ENCODE data around the gene PTPRM.

The PTPRM gene

GRCh38 chr18:7567474-7568425, 634 bp downstream of the PTPRM start:
- DNase-seq = no peak

DNA sequence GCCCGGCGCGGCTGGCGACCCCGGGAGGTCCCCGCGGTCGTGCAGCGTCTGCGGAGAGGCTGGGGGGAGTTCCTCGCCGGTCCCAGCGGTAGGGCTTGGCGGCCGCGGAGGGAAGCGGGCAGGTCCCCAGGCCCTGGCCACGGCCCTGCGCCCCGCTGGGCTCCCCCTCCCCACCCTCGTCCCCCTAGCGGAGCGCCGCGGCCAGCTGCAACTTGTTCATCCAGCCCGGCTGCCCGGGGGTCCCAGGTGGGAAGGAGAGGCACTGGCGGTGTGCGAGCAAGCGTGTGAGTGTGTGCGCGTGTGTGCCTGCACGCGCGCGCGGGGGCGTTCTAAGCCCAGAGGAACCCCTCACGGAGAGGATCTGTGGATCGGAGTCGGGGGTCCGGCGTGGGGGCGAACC, 1.3 kb downstream of the PTPRM start:
- no peak for DNase-seq

DNA sequence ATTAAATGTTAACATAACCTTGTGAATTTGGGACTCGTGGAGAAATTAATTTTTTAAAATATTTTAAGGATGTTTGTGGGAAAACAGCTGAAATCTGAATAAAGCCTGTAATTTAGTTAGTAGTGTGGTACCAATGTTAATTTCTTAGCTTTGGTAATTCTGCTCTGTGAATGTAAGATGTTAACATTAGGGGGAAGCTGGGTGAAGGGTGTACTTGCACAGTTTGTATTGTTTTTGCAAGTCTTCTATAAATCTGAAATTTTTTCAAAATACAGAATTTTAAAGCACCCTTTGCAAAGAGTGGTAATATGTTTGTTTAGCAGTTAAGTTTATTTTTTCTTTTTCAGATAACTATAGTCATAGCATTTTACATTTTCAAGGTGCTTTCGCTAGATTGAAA, 4.5 kb downstream of the PTPRM start:
- no peak for DNase-seq

DNA sequence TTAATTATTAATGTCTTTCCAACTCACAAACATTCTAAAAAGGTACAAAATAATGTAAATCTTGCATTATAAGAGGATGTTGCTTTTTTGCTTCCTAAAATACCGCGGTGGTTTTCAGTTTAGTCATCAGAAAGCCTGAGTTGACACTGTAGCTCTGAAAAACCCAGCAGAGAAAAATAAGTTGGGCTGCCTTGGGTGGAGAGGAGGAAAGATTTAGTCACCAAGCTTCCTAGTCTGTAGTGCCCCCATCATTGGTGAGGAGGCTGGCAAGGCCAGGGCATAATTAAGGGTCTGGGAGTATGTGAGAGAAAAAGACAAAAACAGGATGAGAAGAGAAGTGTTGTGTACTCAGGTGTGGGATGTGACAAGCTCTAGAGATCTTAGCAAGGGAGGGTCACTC, 5.7 kb downstream of the PTPRM start:
- DNase-seq = no peak

DNA sequence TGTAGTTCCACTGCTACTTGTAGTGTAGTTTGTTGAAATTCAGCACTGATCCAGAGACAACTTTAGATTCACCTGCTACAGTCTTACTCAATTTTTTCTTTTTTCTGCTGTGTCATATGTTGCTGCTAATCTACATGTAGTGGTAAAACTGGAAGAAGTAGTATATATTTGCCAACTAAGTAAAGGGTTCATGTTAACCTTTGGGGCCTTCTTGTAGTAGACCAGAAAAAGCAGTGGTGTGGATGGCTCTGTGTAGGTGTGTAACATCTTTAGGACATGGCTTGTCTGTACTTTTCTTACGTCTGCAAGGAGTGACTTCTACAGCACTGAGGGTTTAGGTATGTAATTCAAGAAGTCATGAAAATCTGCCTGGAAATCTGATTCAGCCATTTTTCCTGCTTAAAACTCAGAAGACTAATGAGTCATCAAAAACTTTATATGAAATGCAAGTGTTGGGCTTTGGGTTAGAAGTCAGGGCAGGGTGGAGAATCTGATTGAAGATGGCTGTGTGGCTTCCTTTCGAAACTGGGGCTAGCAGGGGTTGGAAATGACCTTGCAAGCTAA, 8.4 kb downstream of the PTPRM start:
- DNase-seq = no peak

DNA sequence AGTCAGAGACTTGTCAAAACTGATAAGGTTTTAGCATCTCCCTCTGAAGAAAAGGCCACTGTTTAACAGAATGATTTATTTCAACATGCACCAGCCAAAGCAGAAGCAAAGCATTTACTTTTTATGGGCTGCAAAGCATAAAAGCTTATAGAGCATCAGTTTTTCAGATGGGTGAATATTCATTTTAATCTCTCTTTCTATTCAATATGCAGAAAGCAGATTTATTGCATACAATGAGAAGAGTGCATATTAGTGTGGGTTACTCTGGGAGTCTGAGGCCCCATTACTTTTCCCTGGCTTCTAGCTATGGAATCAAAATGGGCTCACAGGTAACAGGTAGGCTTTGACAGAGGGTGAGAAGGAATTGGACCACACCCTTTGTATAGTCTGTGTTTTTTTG, 9.0 kb downstream of the PTPRM start:
- no peak for DNase-seq

GRCh38 chr18:7576685-7577084, 9.6 kb downstream of the PTPRM start:
- DNase-seq = no peak

GRCh38 chr18:7577706-7578105, 10.6 kb downstream of the PTPRM start:
- DNase-seq = no peak

GRCh38 chr18:7579176-7579917, 12.2 kb downstream of the PTPRM start:
- no peak for DNase-seq

- no peak for DNase-seq
These were observed 12.9 kb downstream of the PTPRM start for GRCh38 chr18:7579918-7580542.

- DNase-seq = no peak
These were observed 17.6 kb downstream of the PTPRM start for GRCh38 chr18:7584646-7585275.

DNA sequence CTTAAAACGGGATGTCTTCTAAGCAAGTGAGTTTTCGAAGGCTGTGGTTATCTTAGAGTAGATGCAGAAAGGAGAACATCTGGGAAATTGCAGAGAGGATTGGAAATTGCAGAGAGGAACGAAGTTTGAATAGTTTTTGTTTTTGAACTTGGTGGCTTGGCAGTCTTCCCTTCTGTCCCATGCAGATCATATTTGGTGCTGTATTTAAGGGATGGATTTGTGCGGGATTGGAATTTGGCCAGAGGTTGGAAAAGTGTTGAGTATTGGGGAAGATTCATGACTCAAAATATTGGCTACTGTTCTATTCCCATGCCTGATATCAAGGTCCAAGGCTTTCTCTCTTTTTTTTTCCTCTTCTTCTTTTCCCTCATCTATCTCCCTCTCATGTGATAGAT, 18.2 kb downstream of the PTPRM start:
- no peak for DNase-seq

- DNase-seq = no peak
These were observed 19.3 kb downstream of the PTPRM start for GRCh38 chr18:7586379-7586778.

DNA sequence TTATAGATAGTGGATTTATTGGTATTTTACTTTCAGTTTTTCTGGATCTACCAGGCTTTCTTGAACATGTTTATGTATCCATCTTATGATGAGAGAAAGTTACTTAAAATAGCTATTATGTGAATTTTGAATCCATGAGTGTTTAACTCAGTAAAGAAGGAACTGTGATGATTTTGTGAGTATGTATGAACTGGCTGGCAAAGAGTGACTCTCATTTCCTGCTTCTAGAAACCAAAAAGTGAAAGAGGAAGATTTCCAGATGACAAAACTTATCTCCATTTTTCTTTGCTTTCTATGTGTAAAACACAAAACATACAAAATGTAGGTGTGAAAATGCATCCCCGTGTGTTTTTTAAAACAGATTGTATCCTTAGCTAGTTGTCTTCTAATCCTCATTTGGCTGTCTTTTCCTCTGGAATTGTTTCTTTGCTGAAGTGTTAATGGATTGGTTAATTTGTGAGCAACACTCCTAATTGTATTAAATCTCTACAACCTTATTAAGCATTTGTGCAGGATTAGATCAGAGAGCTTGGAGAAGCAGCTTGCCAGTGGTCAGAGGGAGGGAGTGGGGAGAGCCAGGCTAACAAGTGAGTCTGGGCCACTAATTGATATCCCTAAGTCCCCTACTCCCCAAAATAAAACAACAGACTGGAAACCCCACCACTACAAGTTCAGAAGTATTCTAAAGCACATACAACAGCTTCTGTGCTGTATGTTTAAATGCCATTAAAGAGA, 23.9 kb downstream of the PTPRM start:
- DNase-seq = no peak

GRCh38 chr18:7592305-7593071, 25.4 kb downstream of the PTPRM start:
- no peak for DNase-seq

- no peak for DNase-seq
These were observed 26.2 kb downstream of the PTPRM start for GRCh38 chr18:7593218-7593819.

- DNase-seq = no peak
These were observed 29.0 kb downstream of the PTPRM start for GRCh38 chr18:7596147-7596546.

DNA sequence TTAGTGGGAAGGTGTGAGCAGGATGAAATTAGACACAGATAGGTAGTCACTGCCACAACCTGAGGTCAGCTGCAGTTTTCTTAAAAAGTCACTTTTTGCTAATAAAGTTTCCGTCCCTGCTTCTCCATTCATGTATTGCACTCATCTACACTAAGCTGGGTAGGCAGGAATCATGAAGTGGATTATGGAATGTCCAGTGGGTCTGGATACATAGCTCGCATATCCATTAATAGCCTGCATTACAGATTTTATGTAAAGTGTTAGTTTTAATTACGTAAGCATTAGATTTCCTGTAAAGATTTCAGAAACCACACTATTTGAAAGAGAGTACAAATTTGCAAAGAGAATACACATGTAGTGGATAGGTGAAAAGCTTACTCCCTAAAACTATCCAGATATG, 30.4 kb downstream of the PTPRM start:
- no peak for DNase-seq

DNA sequence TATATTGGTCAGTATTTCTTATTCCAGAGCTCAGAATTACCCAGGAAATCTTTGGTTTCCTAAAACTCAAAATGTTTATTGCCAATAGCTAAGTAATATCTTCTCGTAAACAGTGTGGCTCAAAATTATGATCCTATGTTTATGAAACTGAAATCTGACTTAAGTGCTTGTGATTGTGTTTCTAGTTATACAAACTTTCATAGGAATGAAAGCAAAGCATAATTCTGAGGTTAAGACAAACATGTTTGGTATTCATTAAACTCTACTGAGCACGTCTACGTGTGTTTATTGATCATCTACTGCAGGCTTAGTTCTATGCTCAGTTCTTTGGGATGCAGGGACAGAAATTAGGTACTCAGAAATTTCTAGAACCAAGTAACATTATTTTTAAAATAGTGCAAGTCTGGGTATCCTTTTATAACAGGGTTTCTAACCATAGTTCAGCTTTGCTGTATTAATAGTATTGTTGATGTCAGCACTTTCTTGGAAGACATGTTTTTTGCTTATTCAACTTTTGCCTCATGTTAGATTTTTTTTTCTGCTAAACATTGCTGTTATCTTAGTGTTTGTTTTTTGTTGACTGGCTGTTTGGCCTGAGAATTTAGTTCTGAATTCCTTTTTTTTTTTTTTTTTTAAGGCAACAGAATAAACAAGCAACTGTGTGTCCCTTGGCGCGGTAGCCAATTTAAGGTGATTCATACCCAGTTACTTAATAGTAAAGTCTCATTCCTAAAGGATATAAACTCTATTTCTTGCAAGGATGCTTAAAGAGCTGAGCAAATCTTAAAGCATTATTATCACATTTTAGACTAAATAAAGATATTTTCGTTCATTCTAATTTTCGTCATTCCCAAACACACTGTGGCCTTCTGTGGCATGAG, 31.3 kb downstream of the PTPRM start:
- no peak for DNase-seq

DNA sequence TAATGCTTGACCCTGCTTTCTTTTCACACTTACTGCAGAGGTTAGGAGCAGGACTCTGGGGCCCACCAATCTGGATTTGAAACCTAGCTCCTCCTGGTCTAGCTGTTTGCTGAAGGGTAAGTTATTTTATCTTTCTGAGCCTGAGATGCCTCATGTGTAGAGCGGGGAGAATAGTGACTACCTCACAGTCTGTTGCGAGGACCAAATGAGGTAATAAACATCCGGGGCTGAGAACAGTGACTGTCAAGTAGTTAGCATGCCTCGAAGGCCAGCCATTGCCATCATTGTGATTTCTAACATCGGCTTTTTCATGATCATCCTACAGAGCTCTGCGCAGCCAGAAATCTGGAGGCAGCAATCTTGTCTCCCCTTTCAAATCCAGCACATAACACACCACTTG, 32.9 kb downstream of the PTPRM start:
- no peak for DNase-seq

All from CD4-positive, alpha-beta T cell treated with Interleukin-10 for 1 hour (primary cell).